Suprapubic skin (tissue), 3 donors: ENCODE measurements around the gene SPIN1.
"Not testable (repeated sequence)": the region's sequence is repeated elsewhere in the genome, so short reads cannot be mapped to it uniquely, and the experiment has no call there.

Source experiments
- CTCF ChIP-seq, 2 donors: fragments of 200-600 bp in 1 of 2; fragments of 450-650 bp in 1 of 2; sonication (generic) in 1 of 2; IDR thresholded peaks; one replicate each; pipeline ENCODE4 v1.5.1; 2016 to 2019; ENCODE audit warnings: antibody characterized with exemption in 2 of 2, mild to moderate bottlenecking in 1 of 2, moderate library complexity in 1 of 2
- POLR2AphosphoS5 ChIP-seq, 3 donors: sonication (generic); formaldehyde crosslinking; IDR thresholded peaks; one replicate each; pipeline ENCODE4 v1.6.1; 2017; ENCODE audit warnings: antibody characterized with exemption in 3 of 3

GRCh38 chr9:88350354-88350753 is 37.9 kb upstream of the SPIN1 start:
- not testable (repeated sequence) for TF ChIP-seq CTCF, POLR2AphosphoS5 (IDR thresholded peaks at IDR 0.05)
